ENCODE data around the gene PRR15. TPM values are rescaled to one million over a fixed set of nuclear protein-coding genes. Genes with fewer than 3 reads are reported as not detected.

PRR15 gene
- total and polyA plus RNA-seq, 2 experiments from 2014 or later = 42.0 to 47.4 TPM

DNA sequence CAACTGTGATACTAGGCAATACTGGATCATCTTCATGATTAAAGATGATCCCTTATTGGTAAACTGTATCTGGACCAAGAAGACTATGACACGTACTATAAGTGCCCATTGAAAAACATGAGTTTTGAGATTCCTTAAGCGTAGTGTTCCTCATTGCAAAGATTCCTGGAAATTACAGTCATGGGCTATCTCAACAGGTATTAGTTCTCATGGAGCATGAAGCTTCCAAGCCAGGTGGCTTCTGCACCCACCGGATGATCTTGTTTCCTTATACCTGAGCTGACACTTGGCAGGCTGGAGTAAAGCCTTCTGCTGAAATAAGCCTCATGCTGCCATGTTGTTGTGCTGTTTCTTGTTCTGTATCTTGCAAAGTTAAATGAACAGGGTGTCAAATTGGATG, 8.6 kb upstream of the PRR15 start:
- no peaks in the 10 kb centered on the region for H3K27me3 ChIP-seq
- WGBS (ENCODE audit: low lambda C conversion rate, missing lambda C conversion rate) = 96% methylated on average over 3 of the region's 3 CpGs
- H3K79me2 ChIP-seq = no peaks in the 10 kb centered on the region
- H2AFZ ChIP-seq = no peak overlapping the region
- H3K4me1 ChIP-seq (ENCODE audit: insufficient read depth) = no peaks in the 10 kb centered on the region
- H3K4me3 ChIP-seq = no peak overlapping the region
- no peak overlapping the region for H3K27ac ChIP-seq
- no peaks in the 10 kb centered on the region for H3K9me2 ChIP-seq (replicated peaks; ENCODE audit: insufficient read depth)
- H3K9me3 ChIP-seq (ENCODE audit: low read depth) = no peaks in the 10 kb centered on the region
- no peak for DNase-seq (ENCODE audit: low spot score)
- H3K36me3 ChIP-seq (replicated peaks; ENCODE audit: insufficient read depth, low read depth) = no peaks in the 10 kb centered on the region
- no peak overlapping the region for H3K4me2 ChIP-seq
- H4K20me1 ChIP-seq (ENCODE audit: insufficient read depth, poor library complexity, severe bottlenecking) = no peaks in the 10 kb centered on the region
- no peak for TF ChIP-seq EZH2 (IDR thresholded peaks at IDR 0.05; ENCODE audit: borderline replicate concordance)

DNA sequence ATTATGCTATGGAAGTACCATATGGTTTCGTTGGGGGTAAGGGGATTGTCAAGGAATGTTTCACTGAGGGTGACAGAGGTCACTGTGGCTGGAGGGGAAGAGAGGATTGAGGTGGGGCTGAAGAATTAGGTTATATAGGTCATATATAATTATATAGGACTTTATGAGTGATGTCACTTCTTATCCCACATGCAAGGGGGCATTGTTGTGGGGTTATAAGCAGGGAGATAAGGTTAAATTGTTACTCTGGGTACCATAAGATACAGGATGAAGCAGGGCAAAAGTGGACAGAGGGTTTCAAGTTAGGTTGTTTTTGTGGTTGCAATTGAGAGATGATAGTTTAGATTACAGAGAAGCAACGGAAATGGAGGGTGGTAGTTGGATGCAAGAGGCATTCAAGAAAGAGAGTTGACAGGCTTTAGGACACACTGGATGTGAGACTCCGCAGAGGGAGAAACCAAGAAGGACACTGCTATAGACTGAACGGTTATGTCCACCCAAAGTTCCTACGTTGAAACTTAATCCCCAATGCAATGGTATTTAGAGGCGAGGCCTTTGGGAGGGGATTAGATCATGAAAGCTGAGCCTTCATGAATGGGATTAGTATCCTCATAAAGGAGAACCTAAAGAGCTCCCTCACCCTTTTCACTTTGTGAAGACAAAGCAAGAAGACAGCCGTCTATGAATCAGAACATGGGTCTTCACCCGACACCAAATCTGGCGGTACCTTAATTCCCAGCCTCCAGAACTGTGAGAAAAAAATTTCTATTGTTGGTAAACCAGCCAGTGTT, 7.0 kb upstream of the PRR15 start:
- no peaks in the 10 kb centered on the region for H3K9me2 ChIP-seq (replicated peaks; ENCODE audit: insufficient read depth)
- H3K4me1 ChIP-seq (ENCODE audit: insufficient read depth) = no peaks in the 10 kb centered on the region
- no peaks in the 10 kb centered on the region for H3K79me2 ChIP-seq
- no peak overlapping the region for H3K4me2 ChIP-seq
- H4K20me1 ChIP-seq (ENCODE audit: insufficient read depth, poor library complexity, severe bottlenecking) = no peaks in the 10 kb centered on the region
- H3K4me3 ChIP-seq = no peak overlapping the region
- no peaks in the 10 kb centered on the region for H3K36me3 ChIP-seq (replicated peaks; ENCODE audit: insufficient read depth, low read depth)
- H3K27me3 ChIP-seq = no peaks in the 10 kb centered on the region
- no peak overlapping the region for H3K27ac ChIP-seq
- DNase-seq (ENCODE audit: low spot score) = no peak
- TF ChIP-seq EZH2 (IDR thresholded peaks at IDR 0.05; ENCODE audit: borderline replicate concordance) (no peak), EZH2phosphoT487 (IDR thresholded peaks at IDR 0.05; ENCODE audit: low read depth, severe bottlenecking, unreplicated experiment) (no peak)
- TF ChIP-seq, protein P1, sequence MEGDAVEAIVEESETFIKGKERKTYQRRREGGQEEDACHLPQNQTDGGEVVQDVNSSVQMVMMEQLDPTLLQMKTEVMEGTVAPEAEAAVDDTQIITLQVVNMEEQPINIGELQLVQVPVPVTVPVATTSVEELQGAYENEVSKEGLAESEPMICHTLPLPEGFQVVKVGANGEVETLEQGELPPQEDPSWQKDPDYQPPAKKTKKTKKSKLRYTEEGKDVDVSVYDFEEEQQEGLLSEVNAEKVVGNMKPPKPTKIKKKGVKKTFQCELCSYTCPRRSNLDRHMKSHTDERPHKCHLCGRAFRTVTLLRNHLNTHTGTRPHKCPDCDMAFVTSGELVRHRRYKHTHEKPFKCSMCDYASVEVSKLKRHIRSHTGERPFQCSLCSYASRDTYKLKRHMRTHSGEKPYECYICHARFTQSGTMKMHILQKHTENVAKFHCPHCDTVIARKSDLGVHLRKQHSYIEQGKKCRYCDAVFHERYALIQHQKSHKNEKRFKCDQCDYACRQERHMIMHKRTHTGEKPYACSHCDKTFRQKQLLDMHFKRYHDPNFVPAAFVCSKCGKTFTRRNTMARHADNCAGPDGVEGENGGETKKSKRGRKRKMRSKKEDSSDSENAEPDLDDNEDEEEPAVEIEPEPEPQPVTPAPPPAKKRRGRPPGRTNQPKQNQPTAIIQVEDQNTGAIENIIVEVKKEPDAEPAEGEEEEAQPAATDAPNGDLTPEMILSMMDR (IDR thresholded peaks at IDR 0.05; ENCODE audit: poor library complexity) = no peak
- H2AFZ ChIP-seq = no peak overlapping the region
- WGBS (ENCODE audit: low lambda C conversion rate, missing lambda C conversion rate) = 82% methylated on average over 9 of the region's 9 CpGs
- no peaks in the 10 kb centered on the region for H3K9me3 ChIP-seq (ENCODE audit: low read depth)

DNA sequence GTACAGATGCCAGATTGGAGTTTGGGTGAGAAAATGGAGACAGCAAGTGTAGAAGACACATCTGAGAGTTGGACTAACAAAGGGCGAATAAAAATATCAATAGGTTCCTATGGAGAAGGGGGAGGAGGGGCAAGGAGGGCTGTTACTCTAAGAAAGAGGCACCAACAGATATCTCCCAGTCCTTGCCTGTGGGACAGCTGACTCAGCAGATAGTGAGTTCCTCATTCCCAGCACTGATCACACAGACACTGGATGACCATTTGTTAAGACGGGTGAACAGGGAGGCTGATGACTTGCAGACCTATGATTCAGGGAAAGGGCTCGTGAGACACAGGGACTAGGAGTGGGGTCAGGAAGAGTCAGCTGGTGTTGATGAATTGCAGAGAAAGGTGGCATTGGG, 5.7 kb upstream of the PRR15 start:
- no peaks in the 10 kb centered on the region for H3K9me3 ChIP-seq (ENCODE audit: low read depth)
- H3K4me1 ChIP-seq (ENCODE audit: insufficient read depth) = no peaks in the 10 kb centered on the region
- no peaks in the 10 kb centered on the region for H3K9me2 ChIP-seq (replicated peaks; ENCODE audit: insufficient read depth)
- H3K4me2 ChIP-seq = no peak overlapping the region
- H4K20me1 ChIP-seq (ENCODE audit: insufficient read depth, poor library complexity, severe bottlenecking) = no peaks in the 10 kb centered on the region
- 51% methylated on average over 3 of the region's 3 CpGs for WGBS (ENCODE audit: low lambda C conversion rate, missing lambda C conversion rate)
- no peak overlapping the region for H3K27ac ChIP-seq
- no peak for TF ChIP-seq EZH2 (IDR thresholded peaks at IDR 0.05; ENCODE audit: borderline replicate concordance)
- TF ChIP-seq, protein P1 (IDR thresholded peaks at IDR 0.05; ENCODE audit: poor library complexity) = no peak
- no peak for TF ChIP-seq EZH2phosphoT487 (IDR thresholded peaks at IDR 0.05; ENCODE audit: low read depth, severe bottlenecking, unreplicated experiment)
- no peaks in the 10 kb centered on the region for H3K79me2 ChIP-seq
- DNase-seq (ENCODE audit: low spot score) = peak; percentile 56
- H2AFZ ChIP-seq = no peak overlapping the region
- no peak overlapping the region for H3K4me3 ChIP-seq
- no peaks in the 10 kb centered on the region for H3K27me3 ChIP-seq
- H3K36me3 ChIP-seq (replicated peaks; ENCODE audit: insufficient read depth, low read depth) = no peaks in the 10 kb centered on the region

DNA sequence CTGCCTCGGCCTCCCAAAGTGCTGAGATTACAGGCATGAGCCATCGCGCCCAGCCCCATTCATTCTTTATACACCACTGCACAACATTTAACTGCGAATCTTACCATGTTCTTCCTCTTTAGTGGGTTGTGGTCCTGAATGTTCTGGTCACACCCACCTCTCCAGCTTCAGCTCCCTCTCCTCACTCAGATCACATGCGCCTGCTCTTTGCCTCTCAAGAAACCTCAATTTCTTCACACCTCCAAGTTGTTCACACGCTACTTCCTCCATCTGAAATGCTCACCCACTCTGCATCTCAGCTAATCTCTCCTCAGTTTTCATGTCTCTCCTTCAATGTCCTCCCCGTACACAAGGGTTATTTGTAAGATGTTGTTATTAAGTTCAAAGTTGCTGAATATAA, 2.4 kb upstream of the PRR15 start:
- Histone ChIP-seq H3K9me3 (ENCODE audit: low read depth) (no peaks in the 10 kb centered on the region), H3K79me2 (peaks cover 13% of the 10 kb centered on the region), H2AFZ (no peak overlapping the region), H3K4me3 (no peak overlapping the region), H3K27ac (no peak overlapping the region), H4K20me1 (ENCODE audit: insufficient read depth, poor library complexity, severe bottlenecking) (no peaks in the 10 kb centered on the region), H3K4me2 (no peak overlapping the region), H3K27me3 (no peaks in the 10 kb centered on the region), H3K9me2 (replicated peaks; ENCODE audit: insufficient read depth) (no peaks in the 10 kb centered on the region), H3K4me1 (ENCODE audit: insufficient read depth) (no peaks in the 10 kb centered on the region), H3K36me3 (replicated peaks; ENCODE audit: insufficient read depth, low read depth) (no peaks in the 10 kb centered on the region)
- 93% methylated on average over 7 of the region's 7 CpGs for WGBS (ENCODE audit: low lambda C conversion rate, missing lambda C conversion rate)
- TF ChIP-seq, protein P1 (IDR thresholded peaks at IDR 0.05; ENCODE audit: poor library complexity) = no peak
- TF ChIP-seq EZH2phosphoT487 (IDR thresholded peaks at IDR 0.05; ENCODE audit: low read depth, severe bottlenecking, unreplicated experiment) = no peak
- no peak for TF ChIP-seq EZH2 (IDR thresholded peaks at IDR 0.05; ENCODE audit: borderline replicate concordance)
- DNase-seq (ENCODE audit: low spot score) = no peak
